GM19351 (cell line): ENCODE measurements around the gene SFXN1.

ENCODE experiments used
- ATAC-seq: cut with Tn5 transposase; IDR thresholded peaks from one replicate; pipeline ENCODE4 v1.9.1; 2021; ENCODE audit warnings: mild to moderate bottlenecking, moderate library complexity; ENCODE audit not compliant: unreplicated experiment

The SFXN1 gene

DNA sequence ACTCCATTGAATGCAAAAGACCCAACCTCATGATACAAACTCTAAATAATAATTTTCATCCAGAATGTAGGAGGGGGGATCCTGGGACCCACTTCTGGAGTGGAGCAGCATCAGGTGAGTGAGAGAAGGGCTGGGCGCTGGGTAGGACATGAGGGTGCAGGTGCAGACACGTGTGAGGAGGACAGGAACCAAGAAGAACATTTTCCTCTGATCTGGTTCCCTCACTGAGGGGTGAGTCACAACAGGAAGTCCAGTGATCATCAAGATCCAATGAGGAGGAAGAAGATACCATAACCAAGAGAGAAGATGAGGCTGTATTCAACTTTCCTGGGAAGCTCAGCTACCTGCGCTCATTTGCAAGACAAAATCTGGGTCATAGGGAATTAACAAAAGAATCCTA lies 57.4 kb downstream of the SFXN1 start:
- ATAC-seq, result no peak

GRCh38 chr5:175538576-175538975 lies 60.2 kb downstream of the SFXN1 start:
- ATAC-seq, result no peak

DNA sequence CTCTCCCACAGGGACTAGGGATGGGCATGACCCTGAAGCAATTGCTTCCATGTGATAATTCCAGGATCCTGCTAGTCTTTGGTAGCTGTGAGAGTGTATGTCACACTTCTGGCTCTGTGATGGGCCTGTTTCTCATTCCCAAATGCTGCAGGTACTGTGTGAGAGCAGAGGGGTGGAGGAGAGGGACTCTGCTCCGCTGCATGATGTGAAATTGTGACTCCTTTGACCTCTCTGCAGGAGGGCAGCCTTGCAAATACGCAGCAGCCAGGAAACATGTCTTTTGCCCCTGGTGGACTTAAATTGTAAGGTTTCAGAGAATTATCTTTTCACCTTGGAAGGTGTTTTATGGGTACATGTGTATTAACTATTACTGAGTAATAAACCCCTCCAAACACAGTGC lies 61.6 kb downstream of the SFXN1 start:
- no peak for ATAC-seq

- no peak for ATAC-seq
These were observed 62.9 kb downstream of the SFXN1 start for GRCh38 chr5:175541264-175541663.

- no peak for ATAC-seq
These were observed 64.0 kb downstream of the SFXN1 start for GRCh38 chr5:175542232-175542965.

- no peak for ATAC-seq
These were observed 64.5 kb downstream of the SFXN1 start for GRCh38 chr5:175542966-175543235.

GRCh38 chr5:175544108-175544511 lies 65.8 kb downstream of the SFXN1 start:
- ATAC-seq, result no peak

- no peak for ATAC-seq
These were observed 66.2 kb downstream of the SFXN1 start for GRCh38 chr5:175544586-175544985.

- no peak for ATAC-seq
These were observed 69.5 kb downstream of the SFXN1 start for GRCh38 chr5:175547842-175548241.

GRCh38 chr5:175548626-175549311 lies 70.4 kb downstream of the SFXN1 start:
- ATAC-seq, result no peak

DNA sequence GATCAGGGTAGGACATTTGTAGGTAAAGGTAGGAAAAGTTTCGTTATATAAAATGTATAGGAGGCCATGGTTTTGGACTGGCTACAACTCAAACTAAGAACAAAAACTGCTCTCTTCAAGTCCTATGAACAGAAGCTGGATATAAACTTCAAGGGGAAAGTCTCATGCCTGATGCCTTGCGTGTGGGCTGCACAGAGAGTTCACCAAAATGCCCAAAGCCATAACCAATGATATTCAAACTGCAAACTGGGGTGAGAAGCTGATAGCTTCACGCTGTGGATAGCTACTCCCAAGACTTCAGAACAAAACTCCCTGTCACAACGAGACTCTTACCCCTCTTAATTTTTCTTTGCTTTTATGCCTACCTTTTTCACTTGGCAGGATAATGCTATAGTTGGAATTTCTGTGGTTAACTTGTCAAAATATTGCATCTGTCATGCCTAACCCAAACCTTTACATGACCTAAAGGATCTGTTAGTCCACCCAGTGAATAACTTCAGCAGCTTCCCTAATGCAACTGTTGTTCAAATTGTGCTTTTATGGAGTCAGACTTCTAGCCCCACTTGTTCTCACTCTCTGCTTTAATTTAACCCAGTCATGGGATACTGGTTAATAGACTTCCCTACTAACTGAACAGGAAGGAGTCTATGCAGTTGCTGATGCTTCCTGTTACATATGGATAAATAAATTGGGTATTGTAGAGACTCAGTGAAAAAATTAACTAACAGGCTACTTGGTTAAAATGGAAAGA lies 71.9 kb downstream of the SFXN1 start:
- ATAC-seq, result no peak

GRCh38 chr5:175551266-175551665 lies 72.9 kb downstream of the SFXN1 start:
- no peak for ATAC-seq

DNA sequence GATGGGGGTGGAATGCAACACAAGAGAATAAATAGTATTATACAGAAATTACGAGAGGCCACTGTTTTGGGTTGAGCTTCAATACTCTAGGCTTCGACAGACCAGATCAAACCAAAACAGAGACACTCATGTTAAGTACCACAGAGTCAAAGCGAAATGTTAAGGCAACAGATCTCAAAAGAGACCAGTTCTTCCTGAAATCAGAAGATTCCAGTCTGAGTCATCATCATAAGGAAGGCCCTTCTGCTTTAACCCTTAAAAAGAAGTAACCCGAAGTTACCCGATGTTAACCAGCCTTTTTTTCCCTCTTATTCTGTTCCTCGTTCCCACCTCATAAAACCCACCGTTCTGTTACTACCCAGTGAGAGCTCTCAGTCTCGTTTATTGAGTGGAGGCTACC lies 75.9 kb downstream of the SFXN1 start:
- ATAC-seq, result no peak

- ATAC-seq, result no peak
These were observed 76.9 kb downstream of the SFXN1 start for GRCh38 chr5:175555168-175555785.

DNA sequence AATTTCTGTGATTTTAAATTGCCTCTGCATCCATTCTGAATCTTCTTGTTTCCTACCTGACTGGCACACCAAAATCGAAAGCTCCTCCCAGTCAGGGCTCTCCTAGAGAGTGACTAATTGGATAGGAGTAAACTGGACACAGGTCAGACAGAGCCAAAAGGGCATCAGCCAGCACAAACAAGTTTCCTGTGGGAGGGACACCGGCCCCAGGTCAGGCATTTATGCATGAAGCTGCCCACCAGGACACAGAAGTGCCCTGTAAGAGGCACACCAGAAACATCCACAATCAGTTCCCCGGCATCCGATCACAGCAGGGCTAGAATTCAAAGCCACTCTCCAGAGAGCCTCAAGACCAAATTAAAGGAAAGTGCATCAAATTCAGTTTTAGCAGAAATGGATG lies 78.4 kb downstream of the SFXN1 start:
- no peak for ATAC-seq

GRCh38 chr5:175557778-175558177 lies 79.4 kb downstream of the SFXN1 start:
- no peak for ATAC-seq

DNA sequence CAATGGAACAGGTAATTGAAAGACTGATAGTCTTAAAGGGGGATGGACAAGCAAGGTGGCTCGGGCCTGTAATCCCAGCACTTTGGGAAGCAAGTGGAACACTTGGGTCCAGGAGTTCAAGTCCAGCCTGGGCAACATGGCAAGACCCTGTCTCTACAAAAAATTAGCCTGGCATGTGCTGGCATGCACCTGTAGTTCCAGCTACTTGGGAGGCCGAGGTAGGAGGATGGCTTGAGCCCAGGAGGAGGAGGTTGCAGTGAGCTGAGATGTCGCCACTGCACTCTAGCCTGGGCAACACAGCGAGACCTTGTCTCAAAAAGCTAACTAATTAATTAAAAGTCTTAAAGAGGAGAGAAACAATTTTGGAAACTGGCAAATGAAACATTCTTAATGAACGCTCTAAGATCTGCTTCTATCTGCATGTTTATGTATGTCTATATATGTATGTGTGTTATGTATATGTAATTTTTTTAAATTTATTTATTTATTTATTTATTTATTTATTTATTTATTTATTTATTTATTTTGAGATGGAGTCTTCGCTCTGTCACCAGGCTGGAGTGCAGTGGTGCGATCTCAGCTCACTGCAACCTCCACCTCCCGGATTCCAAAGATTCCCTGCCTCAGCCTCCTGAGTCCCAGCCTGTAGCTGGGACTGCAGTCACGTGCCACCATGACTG lies 80.6 kb downstream of the SFXN1 start:
- ATAC-seq, result no peak

GRCh38 chr5:175560011-175560410 lies 81.7 kb downstream of the SFXN1 start:
- no peak for ATAC-seq

- no peak for ATAC-seq
These were observed 82.7 kb downstream of the SFXN1 start for GRCh38 chr5:175561085-175561484.

DNA sequence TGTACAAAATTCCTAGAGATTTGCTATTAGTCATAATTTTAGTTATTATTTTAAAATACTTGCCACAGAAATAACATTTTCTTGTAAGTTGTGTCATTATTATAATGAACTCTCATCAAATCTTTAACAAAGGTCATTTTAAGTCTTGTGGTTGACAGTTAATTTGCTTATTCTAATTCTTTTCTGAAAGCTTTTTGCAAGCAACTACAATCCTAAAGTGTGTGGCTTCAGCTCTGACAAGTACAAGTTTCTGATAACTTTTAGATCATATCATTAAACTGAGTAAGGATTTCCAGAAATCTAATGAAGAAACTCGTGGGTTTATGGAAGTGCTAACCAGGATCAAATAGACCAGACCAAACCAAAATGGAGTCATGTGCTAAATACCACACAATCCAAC lies 86.4 kb downstream of the SFXN1 start:
- ATAC-seq, result no peak

GRCh38 chr5:175566697-175567096 lies 88.3 kb downstream of the SFXN1 start:
- ATAC-seq, result no peak
